Measurements from ENCODE around the gene KMT2A.
"Not testable (repeated sequence)": the region's sequence is repeated elsewhere in the genome, so short reads cannot be mapped to it uniquely, and the experiment has no call there.

KMT2A gene

GRCh38 chr11:118435893-118436624 is at the start of gene KMT2A:
KMT2A (plus strand) TSS chr11:118436492; CDS start chr11:118436513, 21 bp downstream.
- peak; percentile 61 to 70 for ATAC-seq

DNA sequence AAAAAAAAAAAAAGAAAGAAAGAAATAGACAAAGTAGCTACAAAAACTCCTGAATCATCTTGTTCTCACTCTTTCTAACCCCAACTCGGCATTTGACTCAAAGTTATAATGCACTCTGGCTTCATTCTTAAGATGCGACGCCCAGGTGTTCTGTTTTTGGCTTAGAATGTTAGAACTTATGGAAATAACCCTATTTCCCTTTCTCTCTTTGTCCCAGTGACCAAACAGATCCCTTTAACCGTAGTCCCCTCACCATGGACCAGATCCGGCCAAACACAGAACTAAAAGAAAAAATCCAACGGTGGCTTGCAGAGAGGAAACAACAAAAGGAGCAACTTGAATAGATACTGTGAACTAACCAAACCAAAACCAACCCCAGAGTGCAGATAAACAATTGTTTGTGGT is 40.2 kb upstream of the KMT2A start:
- ATAC-seq, result no peak

DNA sequence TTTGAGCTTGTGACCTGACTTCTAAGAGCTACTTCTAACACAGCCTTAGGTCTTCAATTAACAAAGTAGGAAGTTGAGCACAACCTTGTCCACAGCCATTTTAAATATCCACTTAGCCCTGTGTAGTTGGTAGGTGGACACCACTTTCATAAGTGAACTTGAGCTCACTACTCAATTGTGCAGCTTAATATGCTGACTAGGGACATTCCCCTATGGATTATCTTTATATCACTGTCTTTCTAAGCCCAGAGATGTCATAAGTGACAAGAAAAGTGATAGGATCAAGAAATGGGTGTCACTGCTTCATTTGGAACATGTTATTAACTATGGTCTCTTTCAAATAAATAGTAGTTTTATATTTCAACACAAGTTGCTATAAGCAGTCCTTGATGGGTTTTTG is 38.8 kb upstream of the KMT2A start:
- ATAC-seq, result no peak

GRCh38 chr11:118398791-118399559 is 37.3 kb upstream of the KMT2A start:
- peak; percentile 86 for ATAC-seq

- peak; percentile 61 to 69 for ATAC-seq
Measured at GRCh38 chr11:118401151-118401879, 35.0 kb upstream of the KMT2A start, which contains the start of gene ATP5MG. ATP5MG (plus strand) TSS chr11:118401606; CDS start chr11:118401666, 60 bp downstream.

GRCh38 chr11:118401880-118402590 is 34.3 kb upstream of the KMT2A start:
- ATAC-seq, result peak in 1 of 2 donors; percentile 4

DNA sequence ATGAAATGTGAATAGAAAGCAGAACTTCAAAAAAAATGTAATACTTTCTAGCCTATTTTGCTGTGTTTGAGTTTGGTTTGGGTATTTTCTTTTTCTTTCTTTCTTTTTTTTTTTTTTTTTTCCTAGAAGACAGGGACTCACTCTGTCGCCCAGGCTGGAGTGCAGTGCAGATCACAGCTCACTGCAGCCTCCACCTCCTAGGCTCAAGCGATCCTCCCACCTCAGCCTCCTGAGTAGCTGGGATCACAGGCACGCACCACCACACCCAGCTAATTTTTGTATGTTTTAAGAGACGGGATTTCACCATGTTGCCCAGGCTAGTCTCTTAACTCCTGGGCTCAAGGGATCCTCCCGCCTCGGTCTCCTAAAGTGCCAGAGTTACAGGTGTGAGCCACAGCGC is 33.7 kb upstream of the KMT2A start:
- ATAC-seq, result not testable (repeated sequence)

DNA sequence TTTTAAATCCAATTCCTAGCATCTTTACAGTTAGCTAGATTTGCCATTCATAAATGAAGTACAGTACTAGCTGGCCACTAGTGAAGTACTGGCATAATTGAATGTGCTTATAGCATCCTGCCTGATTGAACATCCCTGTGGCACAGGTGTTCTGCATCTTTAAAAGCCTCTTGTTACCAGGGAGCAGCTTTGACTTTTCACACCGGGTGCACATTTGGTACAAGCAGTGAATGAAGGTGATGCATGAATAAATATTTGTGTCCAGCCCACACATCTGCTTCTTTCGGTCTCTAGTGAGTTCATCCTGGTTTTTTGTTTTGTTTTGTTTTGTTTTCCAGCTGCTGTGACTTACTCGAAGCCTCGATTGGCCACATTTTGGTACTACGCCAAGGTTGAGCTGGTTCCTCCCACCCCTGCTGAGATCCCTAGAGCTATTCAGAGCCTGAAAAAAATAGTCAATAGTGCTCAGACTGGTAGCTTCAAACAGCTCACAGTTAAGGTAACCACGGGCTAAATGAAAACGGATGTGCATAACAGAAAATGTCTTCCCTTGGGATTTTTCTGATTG is 29.6 kb upstream of the KMT2A start:
- ATAC-seq, result no peak

- ATAC-seq, result no peak
Measured at GRCh38 chr11:118410055-118410745, 26.1 kb upstream of the KMT2A start.

DNA sequence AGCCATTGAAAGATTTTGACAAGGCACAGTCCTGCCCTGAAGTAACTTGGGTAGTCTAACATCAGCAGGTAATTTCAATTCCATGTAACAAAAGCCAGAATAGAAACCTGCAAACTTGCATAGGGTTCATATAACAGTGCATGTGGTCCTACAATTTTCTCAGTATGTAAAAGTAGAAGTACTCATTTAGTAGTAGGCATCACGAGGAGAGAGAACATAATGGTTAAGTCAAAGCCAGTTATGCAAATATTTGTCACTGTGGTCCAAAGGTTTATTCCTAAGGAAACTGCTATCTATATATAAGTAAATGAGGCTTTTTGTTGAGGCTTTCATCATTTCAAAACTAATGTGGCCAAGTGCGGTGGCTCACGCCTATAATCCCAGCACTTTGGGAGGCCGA is 24.8 kb upstream of the KMT2A start:
- ATAC-seq, result no peak

GRCh38 chr11:118412921-118413320 is 23.4 kb upstream of the KMT2A start:
- no peak for ATAC-seq

DNA sequence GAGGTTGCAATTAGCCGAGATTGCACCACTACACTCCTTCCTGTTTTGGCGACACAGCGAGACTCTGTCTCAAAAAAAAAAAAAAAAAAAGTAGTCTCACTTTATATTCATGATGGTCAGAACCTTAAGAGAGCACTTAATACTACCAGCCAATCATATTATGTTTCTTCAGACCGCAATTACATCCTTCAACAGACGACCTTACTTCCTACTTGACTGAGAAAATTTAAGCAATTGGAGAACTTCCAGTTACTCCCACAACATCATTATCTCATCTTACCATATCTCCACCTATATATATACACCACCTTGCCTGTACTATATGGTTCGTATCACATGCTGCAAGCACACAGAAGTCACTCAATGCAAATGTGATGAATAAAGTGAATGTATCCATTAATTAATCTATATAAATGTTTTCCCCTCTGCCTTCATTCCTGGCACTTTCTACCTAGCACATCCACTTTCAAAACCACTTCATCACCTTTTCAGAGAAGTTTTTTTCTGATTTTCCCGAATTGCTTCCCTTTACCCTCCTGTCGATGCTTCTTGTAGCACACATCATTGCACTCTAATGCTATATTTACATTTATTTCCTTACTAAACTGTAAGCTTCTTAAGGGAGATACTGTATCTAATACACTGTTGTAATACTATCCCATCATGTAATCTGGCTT is 21.1 kb upstream of the KMT2A start:
- no peak for ATAC-seq

DNA sequence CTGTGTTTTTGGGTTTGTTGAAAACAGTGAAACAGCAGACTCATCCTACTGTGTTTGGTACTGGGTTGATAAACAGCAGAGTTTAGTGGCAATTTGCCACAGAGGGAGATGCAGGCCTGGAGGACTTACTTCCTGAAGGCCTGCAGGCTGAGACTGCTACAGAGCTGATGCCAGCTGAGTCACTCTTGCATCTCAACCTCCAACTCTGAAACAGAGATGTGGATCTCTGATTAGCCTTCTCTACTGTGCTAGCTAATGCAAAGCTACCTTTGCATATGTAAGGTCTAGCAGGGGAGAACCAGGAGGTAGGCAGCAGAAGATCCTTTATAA is 20.6 kb upstream of the KMT2A start:
- peak; percentile 74 to 91 for ATAC-seq

GRCh38 chr11:118416900-118417299 is 19.4 kb upstream of the KMT2A start:
- ATAC-seq, result not testable (repeated sequence)

GRCh38 chr11:118417801-118418200 is 18.5 kb upstream of the KMT2A start:
- no peak for ATAC-seq

GRCh38 chr11:118418766-118419165 is 17.5 kb upstream of the KMT2A start:
- ATAC-seq, result no peak

DNA sequence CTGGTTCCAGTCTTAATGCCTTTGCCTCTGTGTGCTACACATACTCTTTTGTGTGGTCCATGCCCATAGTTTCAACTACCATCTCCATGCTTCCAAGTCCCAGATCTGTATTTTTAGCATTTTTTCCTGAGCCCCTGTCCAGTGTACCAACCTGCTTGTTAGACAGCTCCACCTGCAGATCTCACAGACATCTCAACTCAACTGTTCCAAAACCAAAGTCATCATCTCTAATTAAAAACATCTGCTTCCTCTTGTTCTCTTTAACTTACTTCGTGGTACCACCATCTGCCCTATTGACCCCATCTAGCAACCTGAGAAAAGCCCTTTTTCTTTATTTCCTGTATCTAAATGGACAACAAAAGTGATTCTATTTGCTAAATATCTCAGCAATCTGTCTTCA is 8.6 kb upstream of the KMT2A start:
- ATAC-seq, result no peak

DNA sequence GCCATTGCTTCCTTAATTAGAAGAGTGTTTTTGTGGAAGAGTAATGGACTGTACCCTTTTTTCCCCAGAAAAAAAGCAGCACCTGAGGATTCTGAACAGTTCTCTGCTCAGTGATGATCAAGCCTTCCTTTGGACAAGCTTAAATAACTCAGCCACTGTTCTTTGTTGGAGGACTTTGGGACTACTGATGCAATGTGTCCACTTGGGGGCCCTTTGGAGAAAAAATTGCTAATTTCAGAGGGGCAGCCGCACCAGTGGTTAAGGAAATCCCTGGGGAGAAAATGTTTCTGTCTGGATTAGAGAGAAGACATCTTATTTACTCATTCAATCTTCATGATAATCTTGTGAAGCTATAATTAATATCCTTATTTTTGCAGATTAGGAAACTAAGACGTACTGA is 5.3 kb upstream of the KMT2A start:
- ATAC-seq, result no peak

- no peak for ATAC-seq
Measured at GRCh38 chr11:118434123-118434552, 2.2 kb upstream of the KMT2A start.

- peak in 1 of 2 donors; percentile 8 for ATAC-seq
Measured at GRCh38 chr11:118434553-118435289, 1.6 kb upstream of the KMT2A start.

Data from activated CD4-positive, CD25-positive, alpha-beta regulatory T cell treated with anti-CD3 and anti-CD28 coated beads, Interleukin-2, amount 50 U/mL, for 24 hours (primary cell).